ENCODE measurements around the gene C19orf25.
"Not testable (repeated sequence)": the region's sequence is repeated elsewhere in the genome, so short reads cannot be mapped to it uniquely, and the experiment has no call there.

Gene C19orf25

GRCh38 chr19:1524287-1524971, 45.4 kb upstream of the C19orf25 start:
- no peak for TF ChIP-seq CTCF (IDR thresholded peaks at IDR 0.05; ENCODE audit: low read length, missing control alignments)
- no peak for DNase-seq (ENCODE audit: low read depth)
- H3K4me3 ChIP-seq (replicated peaks; ENCODE audit: low read depth, low read length), result no peak overlapping the region

- no peak within 1 kb of the TSS for H3K4me3 ChIP-seq (replicated peaks; ENCODE audit: low read depth, low read length)
- TF ChIP-seq CTCF (IDR thresholded peaks at IDR 0.05; ENCODE audit: low read length, missing control alignments), result no peak
- no peak for DNase-seq (ENCODE audit: low read depth)
Observed at GRCh38 chr19:1523412-1524286, 44.6 kb upstream of the C19orf25 start, which contains the start of gene PLK5. Gene PLK5 (plus strand): TSS chr19:1524077. CDS start chr19:1526997, 2,920 bp downstream.

DNA sequence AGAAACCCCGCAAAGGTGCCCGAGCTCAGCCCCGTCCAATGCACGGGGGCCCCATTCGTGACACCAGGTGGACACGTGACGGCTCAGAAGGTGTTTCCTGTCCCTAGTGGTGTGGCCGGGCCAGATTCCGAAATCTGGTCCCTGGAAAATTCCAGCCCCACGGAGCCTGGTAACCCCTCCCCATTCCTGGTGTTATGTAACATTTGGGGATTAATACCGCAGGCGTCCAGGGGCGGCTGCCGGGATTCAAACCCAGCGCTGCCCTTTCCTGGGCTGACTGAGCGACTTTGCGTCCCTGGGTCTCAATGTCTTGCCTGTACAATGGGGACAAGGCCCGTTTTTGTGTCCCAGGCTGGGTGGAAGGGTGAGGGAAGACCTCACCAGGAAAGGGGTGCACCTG, 43.8 kb upstream of the C19orf25 start:
- DNase-seq (ENCODE audit: low read depth), result no peak
- TF ChIP-seq CTCF (IDR thresholded peaks at IDR 0.05; ENCODE audit: low read length, missing control alignments), result no peak

GRCh38 chr19:1522061-1522460, 43.0 kb upstream of the C19orf25 start:
- DNase-seq (ENCODE audit: low read depth), result no peak
- no peak for TF ChIP-seq CTCF (IDR thresholded peaks at IDR 0.05; ENCODE audit: low read length, missing control alignments)
- no peak overlapping the region for H3K4me3 ChIP-seq (replicated peaks; ENCODE audit: low read depth, low read length)

More for the DNA sequence above, 43.8 kb upstream of the C19orf25 start:
- no peak overlapping the region for H3K4me3 ChIP-seq (replicated peaks; ENCODE audit: low read depth, low read length)

- no peak for TF ChIP-seq CTCF (IDR thresholded peaks at IDR 0.05; ENCODE audit: low read length, missing control alignments)
- H3K4me3 ChIP-seq (replicated peaks; ENCODE audit: low read depth, low read length), result no peak overlapping the region
- DNase-seq (ENCODE audit: low read depth), result no peak
Observed at GRCh38 chr19:1521636-1522035, 42.6 kb upstream of the C19orf25 start.

GRCh38 chr19:1520203-1520780, 41.3 kb upstream of the C19orf25 start:
- no peak for TF ChIP-seq CTCF (IDR thresholded peaks at IDR 0.05; ENCODE audit: low read length, missing control alignments)
- DNase-seq (ENCODE audit: low read depth), result no peak

DNA sequence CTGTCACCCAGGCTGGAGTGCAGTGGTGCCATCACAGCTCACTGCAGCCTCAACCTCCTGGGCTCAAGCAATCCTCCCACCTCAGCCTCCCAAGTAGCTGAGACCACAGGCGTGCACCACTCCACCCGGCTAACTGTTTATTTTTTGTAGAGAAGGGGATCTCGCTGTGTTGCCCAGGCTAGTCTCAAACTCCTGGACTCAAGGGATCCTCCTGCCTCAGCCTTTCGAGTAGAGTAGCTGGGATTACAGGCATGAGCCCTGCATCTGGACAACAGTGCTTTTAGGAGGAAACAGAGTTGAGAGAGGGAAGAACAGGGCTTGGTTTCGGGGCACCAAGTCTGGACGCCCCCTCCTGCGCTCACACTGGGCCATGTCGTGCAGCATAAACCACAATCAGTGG, 40.8 kb upstream of the C19orf25 start:
- not testable (repeated sequence) for H3K4me3 ChIP-seq (replicated peaks; ENCODE audit: low read depth, low read length); DNase-seq (ENCODE audit: low read depth)

More at GRCh38 chr19:1520203-1520780, 41.3 kb upstream of the C19orf25 start:
- no peak overlapping the region for H3K4me3 ChIP-seq (replicated peaks; ENCODE audit: low read depth, low read length)
